GM21717 (cell line): ENCODE measurements around the gene SHMT1.

Source experiments
- ATAC-seq: cut with Tn5 transposase; IDR thresholded peaks from one replicate; pipeline ENCODE4 v1.9.1; 2021; ENCODE audit warnings: mild to moderate bottlenecking, moderate library complexity; ENCODE audit not compliant: unreplicated experiment

SHMT1 gene

DNA sequence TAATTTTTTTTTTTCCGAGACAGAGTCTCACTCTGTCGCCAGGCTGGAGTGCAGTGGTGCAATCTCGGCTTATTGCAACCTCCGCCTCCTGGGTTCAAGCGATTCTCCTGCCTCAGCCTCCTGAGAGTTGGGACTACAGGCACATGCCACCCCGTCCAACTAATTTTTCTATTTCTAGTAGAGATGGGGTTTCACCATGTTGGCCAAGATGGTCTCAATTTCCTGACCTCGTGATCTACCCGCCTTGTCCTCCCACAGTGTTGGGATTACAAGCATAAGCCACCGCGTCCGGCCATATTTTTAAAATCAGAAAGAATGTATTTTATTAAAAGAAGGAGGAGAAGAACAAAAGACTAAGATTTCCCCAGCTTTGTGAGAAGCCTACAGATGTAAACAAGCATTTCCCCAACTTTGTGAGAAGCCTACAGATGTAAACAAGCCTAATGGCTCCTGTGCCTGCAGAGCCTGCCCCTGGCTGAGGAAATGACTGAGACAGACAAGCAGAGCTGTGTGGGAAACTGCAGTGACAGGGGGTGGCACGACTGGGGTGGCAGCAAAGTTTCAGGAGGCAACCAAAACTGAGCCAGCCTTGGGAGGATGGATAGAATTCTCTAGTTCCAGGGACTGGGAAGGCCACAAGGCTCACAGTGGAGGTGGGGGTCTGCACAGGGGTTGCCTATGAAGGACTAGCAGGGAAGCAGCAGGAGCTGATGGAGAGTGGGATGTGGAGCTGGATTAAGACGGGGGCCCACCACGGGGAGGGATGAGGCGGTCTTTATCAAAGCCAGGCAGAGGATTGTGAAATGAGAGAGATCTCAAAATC is 71.4 kb downstream of the SHMT1 start:
- no peak for ATAC-seq

DNA sequence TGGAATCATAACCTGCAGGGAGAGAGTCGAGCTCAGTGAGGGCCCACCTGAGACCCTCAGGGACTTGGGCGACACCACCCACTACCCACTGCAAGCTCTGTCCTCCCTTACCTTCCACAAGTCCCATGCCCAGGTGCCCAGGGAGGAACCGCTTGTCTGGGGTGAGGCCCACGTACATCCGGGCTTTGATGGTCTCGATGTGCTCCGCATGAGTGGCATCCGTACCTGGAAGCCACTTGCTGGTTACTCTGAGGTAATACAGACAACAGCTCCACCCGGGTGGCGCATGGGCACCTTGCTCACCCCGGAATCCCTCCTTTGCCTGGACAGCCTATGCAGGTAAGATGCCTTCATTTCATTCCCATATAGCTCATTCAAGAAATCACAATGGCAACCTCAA is 78.1 kb downstream of the SHMT1 start:
- no peak for ATAC-seq

DNA sequence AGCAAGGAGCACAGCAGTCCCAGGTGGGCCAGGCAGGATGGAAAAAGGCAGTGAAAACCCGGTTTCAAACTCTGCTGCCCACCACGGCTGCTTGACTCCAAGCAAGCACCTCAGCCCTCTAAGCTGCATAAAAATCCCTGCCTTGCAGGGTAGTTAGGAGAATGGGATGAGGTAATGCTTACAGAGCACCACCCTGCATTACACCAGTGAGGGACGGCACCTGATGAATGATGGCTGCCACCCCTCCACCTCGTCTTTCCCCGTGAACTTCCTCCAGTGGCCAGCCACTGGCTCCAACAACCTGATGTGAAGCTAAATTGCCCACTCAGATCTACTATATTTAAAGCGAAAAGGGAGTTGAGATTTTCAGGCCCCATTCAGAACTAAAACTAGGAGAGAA is 81.6 kb downstream of the SHMT1 start:
- no peak for ATAC-seq

DNA sequence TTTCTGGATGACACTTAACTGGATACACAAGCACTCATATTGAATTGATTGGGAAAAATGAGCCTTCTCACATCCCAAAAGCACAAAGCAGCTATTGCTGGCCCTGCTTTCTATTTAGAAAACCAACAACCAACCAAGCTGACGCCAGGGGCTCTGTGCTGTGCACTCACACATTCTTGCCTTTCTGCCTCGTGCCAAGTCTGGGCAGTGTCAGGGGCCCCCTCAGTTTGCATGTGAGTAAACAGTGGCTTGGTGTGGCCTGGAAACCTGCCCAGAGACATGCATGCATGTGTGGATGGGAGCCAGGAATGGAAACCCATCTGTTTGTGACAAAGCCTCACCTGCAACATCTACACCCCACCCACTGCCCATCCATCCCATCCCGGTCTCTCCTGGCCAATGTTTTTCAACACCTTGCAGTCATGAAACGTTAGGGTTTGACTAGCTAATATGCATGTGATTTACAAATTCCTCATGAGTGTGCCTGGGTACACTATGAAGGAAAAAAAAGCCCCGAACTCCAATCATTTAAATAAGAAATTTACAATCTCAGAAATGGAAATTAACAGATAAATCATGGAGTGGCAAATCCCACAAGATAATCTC is 82.5 kb downstream of the SHMT1 start:
- ATAC-seq: no peak

DNA sequence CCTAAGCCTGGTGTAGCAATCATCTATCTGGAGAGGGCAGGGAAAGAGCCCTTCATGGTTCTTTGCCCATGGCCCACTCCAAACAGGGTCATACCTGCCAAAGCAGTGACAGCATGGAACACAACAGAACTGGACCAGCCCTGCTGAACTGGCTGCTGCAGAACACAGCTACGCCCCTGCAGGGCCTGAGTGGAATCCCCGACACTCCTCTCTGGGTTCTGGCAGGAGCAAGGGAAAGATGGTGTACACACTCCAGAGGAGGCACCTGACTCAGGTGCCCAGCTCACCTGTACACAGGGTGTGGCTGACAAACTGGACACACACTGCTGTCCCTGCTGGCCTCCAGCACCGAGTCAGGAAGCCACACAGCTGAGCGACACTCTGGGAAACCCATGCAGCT is 83.1 kb downstream of the SHMT1 start:
- ATAC-seq: no peak

DNA sequence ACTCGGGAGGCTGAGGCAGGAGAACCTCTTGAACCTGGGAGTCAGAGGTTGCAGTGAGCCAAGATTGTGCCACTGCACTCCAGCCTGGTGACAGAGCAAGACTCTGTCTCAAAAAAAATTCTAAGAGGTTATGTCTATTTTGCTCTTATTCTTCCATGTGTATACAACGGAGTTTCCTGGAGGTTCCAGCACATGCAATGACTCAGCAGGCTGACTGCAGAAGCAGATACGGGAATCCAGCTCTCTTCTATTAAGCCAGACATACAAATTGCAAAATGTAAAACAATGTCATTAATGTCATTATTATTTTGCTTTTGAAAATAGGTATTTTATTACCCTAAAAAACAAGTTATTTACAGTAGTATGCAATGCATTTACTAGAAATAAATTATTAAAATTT is 84.5 kb downstream of the SHMT1 start:
- ATAC-seq: no peak
